Vein endothelial cell (primary cell): Measurements from ENCODE around the gene TMEM54. TPM values are rescaled to one million over a fixed set of nuclear protein-coding genes. Genes with fewer than 3 reads are reported as not detected.

Experiments used
- total RNA-seq: library from RNA; depleted of rRNA; stranded (reverse); fragments of >200 nt; gene quantifications from 2 replicates; pipeline ENCODE4 v1.2.3, GENCODE V29; 2012

The TMEM54 gene, protein sequence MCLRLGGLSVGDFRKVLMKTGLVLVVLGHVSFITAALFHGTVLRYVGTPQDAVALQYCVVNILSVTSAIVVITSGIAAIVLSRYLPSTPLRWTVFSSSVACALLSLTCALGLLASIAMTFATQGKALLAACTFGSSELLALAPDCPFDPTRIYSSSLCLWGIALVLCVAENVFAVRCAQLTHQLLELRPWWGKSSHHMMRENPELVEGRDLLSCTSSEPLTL
- 25.1 and 28.1 TPM in 2 replicates for total RNA-seq

DNA sequence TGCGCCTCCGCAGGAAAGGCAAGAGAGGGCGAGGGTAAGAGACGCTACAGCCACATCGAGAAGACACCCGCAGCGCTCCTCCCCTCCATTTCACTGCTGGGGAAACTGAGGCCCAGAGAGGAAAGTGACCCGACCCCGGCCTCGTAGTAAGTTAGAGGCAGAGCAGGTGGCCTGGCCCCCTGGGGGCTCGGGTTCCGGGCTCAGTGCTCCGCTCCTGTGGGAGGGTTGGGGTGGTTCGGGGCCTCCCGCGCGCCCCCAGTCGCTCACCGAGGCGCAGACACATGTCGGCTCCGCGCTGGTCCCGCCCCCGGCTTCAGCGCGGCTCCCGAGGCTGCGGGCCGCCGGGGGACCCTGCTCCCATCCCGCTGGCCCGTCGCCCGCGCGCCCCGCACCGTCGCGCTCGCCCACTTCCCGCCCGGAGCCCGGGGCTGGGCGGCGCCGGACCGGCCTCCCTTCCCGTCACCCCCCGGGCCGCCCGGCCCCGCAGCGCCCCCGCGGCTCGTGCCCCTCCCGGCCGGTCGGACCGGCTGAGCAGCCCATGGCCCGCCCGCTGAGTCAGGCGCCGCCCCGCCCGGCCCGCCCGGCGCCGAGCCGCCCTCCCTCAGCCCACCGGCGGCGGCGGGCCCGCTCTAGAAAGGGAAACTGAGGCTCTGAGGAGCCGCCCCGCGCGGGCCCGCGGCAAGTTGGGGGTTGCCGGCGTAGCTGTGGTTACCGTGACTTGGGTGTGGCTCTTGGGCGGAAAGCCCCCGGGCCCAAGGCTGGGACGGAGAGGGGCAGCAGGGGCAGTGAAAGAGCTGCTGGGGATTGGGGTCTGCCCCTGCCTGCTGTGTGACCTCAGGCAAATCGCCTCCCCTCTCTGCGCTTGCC lies at the start of gene TMEM54:
Gene TMEM54, minus strand, starts transcription at position 434 of the 867 bp plus-strand sequence. Its CDS starts 151 bp downstream, at position 283.

DNA sequence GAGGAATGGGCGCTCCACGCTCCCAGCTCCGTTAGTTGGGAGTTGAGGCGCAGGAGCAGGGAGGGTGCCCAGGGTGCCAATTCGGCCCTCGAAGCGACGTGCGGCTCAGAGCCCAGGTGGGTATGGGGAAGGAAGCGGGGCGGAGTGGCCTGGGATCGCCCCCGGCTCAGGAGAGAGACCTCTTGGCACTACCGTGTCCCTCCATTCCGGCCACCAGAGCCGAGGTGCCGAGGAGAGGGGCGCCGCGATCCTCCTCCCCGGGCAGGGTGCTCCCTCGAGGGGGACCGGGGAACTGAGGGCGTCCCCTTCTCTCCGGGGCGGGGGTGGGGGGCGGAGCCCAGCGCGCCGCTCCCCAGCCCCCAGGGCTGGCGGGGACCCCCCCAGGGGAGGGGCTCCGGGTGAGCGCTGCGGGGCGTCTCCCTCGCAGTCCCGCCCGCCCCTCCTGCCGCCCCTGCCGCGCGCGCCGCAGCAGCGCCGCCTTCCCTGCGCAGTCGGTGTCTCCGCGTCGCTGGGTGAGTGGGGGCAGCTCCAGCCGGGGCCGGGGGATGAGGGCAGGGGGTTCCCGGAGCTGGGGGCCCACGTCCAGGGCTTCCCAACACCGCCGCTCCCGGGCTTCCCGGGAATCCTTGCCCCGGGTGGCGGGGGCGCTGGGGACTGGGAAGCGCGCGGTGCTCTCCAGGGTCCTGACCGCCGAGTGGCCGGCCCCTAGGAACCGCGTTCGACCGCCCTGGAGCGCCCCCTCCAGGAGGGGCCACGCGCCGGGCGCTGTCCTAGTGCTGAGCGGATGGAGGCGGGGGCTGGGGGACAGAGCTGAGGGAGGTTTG lies 15.0 kb downstream of the TMEM54 start, which contains the start of gene HPCA:
Gene HPCA, plus strand, starts transcription at position 488 of the 824 bp plus-strand sequence. CDS start 2,408 bp downstream, outside the sequence.

DNA sequence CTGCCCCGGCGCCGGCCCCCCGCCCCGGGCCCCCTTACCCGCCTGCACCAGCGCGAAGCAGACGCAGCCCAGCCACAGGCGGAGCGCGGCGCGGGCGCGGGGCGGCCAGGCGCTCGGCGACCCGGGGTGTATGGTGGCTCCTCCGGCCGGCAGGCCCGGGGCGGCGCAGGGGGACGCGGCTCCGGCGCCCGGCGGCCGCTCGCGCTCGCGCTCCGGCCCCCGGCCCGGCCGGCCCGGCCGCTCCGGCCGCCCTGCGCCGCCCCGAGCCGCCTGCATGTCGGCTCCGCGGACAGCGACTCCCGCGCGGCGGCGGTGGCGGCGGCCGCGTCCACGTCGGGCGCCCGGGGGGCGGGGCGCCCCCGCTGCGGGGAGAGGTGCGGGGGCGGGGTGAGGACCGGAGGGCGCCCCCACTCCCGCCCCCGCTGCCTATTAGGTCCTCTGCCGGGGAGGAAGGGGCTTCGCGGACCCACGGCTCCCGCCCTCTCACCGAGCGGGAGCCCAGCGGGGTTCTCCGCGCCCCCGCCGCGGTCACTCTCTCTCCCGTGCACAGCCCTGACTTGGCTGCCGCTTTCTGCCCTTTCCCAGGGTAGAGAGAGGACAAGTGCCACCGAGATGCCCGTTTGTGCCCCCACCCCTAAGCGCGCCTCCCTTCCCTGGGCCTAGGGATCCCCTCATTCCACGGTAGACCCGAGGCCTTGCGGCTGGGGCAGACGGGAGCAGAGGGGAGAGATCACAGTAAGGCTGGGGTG lies 30.4 kb downstream of the TMEM54 start, which contains the start of gene FNDC5:
Gene FNDC5, minus strand, starts transcription at position 298 of the 749 bp plus-strand sequence.

Other genes with a start within 250 kb of the TMEM54 start
- gene SYNC, start 198.6 kb downstream of the TMEM54 start, total RNA-seq, result 9.8 and 12.3 TPM in 2 replicates
- gene YARS1, start 84.0 kb downstream of the TMEM54 start, total RNA-seq, result 104 and 106 TPM in 2 replicates
- gene S100PBP, start 83.7 kb downstream of the TMEM54 start, total RNA-seq, result 21.2 and 32.8 TPM in 2 replicates
- gene FNDC5, start 30.5 kb downstream of the TMEM54 start, total RNA-seq, result 0.33 and 0.48 TPM in 2 replicates
- gene HPCA, start 14.9 kb downstream of the TMEM54 start, total RNA-seq, result not detected in 2 replicates
- 34.6 and 37.3 TPM in 2 replicates for gene RNF19B, start 63.4 kb upstream of the TMEM54 start, total RNA-seq
- gene AK2, start 135.5 kb upstream of the TMEM54 start, total RNA-seq, result 164 and 212 TPM in 2 replicates
- 0.76 and 1.3 TPM in 2 replicates for gene AZIN2, start 179.8 kb upstream of the TMEM54 start, total RNA-seq